Calu3 (cell line): ENCODE data around the gene ARHGAP21. TPM values are rescaled to one million over a fixed set of nuclear protein-coding genes. Genes with fewer than 3 reads are reported as not detected.
"Not testable (repeated sequence)": the region's sequence is repeated elsewhere in the genome, so short reads cannot be mapped to it uniquely, and the experiment has no call there.

Experiments used
- BruUV-seq: library from RNA; stranded (reverse); fragments of 400-500 nt; replicated peaks from 2 replicates; lab custom pipeline; 2021; lab: Mats Ljungman, UMichigan
- CTCF ChIA-PET: fragments of 300-600 bp; sonication (Branson Sonifier 250); formaldehyde crosslinking; loops from one replicate; lab custom pipeline; 2022; ENCODE audit warnings: antibody characterized with exemption; lab: Charles Lee
- DNase-seq: peaks from one replicate; pipeline ENCODE4 v3.0.0; 2022
- H3K27ac Mint-ChIP-seq: one replicate; pipeline ENCODE4 v1.8.0; 2022; ENCODE audit warnings: mixed read lengths; ENCODE audit not compliant: unreplicated experiment
- H3K27me3 Mint-ChIP-seq: one replicate; pipeline ENCODE4 v1.8.0; 2022; ENCODE audit warnings: mixed read lengths; ENCODE audit not compliant: unreplicated experiment
- H3K36me3 Mint-ChIP-seq: one replicate; pipeline ENCODE4 v1.8.0; 2022; ENCODE audit warnings: mild to moderate bottlenecking, moderate library complexity, mixed read lengths; ENCODE audit not compliant: insufficient read depth, unreplicated experiment
- H3K4me1 Mint-ChIP-seq: one replicate; pipeline ENCODE4 v1.8.0; 2022; ENCODE audit warnings: mild to moderate bottlenecking, low read depth, mixed read lengths; ENCODE audit not compliant: unreplicated experiment
- H3K4me3 Mint-ChIP-seq: one replicate; pipeline ENCODE4 v1.8.0; 2022; ENCODE audit warnings: mild to moderate bottlenecking, low read depth, moderate library complexity, mixed read lengths; ENCODE audit not compliant: unreplicated experiment
- H3K9me3 Mint-ChIP-seq: one replicate; pipeline ENCODE4 v1.8.0; 2022; ENCODE audit warnings: low read depth, mixed read lengths; ENCODE audit not compliant: unreplicated experiment
- intact Hi-C: fragments of 100-400 bp; cut with micrococcal nuclease; formaldehyde crosslinking; loops from one replicate; pipeline ENCODE4 v1.10.0; 2022; ENCODE audit not compliant: unreplicated experiment
- total RNA-seq: library from RNA; stranded (reverse); gene quantifications from 2 replicates; pipeline ENCODE4 v1.2.3, GENCODE V29; 2022
- TF ChIP-seq, protein P1 (sequence below): fragments of 200-600 bp; IDR thresholded peaks from one replicate; pipeline ENCODE4 v1.8.0; 2022; ENCODE audit warnings: antibody characterized with exemption; ENCODE audit not compliant: unreplicated experiment

ARHGAP21 gene
- total RNA-seq, 1 experiment from 2014 or later, result 67.5 TPM

DNA sequence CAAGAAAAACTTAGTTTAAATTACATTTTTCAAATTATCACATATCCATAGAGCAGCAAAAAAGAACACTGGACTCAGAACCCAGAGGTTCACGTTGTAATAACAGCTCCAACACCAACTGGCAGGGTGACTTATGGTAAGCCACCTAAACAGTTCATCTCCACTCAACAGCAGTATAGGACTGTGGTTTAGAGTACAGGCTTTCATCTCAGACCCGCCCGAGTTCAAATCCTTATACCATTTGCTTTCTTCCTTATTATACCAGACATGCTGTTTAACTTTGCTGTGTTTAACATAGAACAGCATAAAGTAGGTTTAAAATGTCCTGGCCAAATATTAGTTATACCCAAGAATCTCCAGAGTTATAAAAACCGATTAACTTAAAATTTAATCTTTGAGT lies 97.9 kb downstream of the ARHGAP21 start:
- Mint-ChIP-seq H3K36me3 (no peaks in the 10 kb centered on the region), H3K4me3 (no peak overlapping the region), H3K4me1 (no peaks in the 10 kb centered on the region), H3K27me3 (no peaks in the 10 kb centered on the region), H3K9me3 (no peaks in the 10 kb centered on the region), H3K27ac (no peak overlapping the region)
- no TSS peak for BruUV-seq
- intact Hi-C loops, result no loop called here
- CTCF ChIA-PET, result no interaction called here
- TF ChIP-seq, protein P1, sequence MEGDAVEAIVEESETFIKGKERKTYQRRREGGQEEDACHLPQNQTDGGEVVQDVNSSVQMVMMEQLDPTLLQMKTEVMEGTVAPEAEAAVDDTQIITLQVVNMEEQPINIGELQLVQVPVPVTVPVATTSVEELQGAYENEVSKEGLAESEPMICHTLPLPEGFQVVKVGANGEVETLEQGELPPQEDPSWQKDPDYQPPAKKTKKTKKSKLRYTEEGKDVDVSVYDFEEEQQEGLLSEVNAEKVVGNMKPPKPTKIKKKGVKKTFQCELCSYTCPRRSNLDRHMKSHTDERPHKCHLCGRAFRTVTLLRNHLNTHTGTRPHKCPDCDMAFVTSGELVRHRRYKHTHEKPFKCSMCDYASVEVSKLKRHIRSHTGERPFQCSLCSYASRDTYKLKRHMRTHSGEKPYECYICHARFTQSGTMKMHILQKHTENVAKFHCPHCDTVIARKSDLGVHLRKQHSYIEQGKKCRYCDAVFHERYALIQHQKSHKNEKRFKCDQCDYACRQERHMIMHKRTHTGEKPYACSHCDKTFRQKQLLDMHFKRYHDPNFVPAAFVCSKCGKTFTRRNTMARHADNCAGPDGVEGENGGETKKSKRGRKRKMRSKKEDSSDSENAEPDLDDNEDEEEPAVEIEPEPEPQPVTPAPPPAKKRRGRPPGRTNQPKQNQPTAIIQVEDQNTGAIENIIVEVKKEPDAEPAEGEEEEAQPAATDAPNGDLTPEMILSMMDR, result no peak
- no peak for DNase-seq

DNA sequence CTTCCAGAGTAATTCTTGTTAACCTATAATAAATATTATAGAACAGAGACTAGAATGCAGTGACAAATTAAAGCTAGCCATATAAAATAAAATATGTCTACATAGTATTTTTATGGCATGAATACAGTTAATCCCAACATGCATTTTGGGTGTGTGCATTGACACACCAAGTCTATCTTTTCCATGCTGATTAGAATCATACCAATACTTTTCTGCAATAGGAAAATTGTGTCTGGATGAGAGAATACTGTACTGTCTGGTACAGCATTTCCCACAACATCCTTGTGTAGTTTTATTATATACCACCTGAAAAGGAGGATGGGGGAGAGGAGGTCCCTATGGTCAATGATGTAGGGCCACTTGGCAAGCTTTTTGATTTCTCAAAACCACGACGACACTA lies 100.3 kb downstream of the ARHGAP21 start:
- H3K27me3 Mint-ChIP-seq, result no peaks in the 10 kb centered on the region
- H3K27ac Mint-ChIP-seq, result no peak overlapping the region
- intact Hi-C loops, result no loop called here
- CTCF ChIA-PET, result no interaction called here
- H3K4me3 Mint-ChIP-seq, result no peak overlapping the region
- no TSS peak for BruUV-seq
- no peak for DNase-seq
- no peaks in the 10 kb centered on the region for H3K36me3 Mint-ChIP-seq
- no peaks in the 10 kb centered on the region for H3K9me3 Mint-ChIP-seq
- TF ChIP-seq, protein P1, result no peak
- peaks cover 6% of the 10 kb centered on the region for H3K4me1 Mint-ChIP-seq

DNA sequence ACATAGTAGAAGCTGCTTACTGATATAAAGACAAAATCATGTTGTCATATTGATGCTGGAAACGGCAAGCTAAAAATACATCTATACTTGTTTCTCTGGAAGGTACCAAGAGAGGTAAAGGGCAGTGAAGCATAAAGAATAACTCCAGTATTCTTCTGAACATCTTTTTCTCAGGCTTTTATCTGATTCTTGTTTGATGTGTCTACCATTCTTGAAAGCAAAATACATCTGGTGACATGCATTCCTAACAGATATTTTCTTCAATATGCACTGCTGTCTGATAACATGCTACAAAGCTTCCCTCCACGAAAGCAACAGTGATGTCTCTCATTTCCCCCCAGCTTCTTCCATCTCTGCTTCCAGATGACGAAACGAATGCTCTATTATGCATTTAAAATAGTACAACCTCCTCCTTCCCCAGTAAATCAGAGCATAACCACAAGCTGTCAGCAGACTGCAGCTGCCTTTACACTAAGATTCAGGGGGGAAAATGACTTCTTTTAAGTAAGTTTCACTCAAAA lies 100.8 kb downstream of the ARHGAP21 start:
- BruUV-seq, result no TSS peak
- no peak for DNase-seq
- intact Hi-C loops, result no loop called here
- Mint-ChIP-seq H3K36me3 (no peaks in the 10 kb centered on the region), H3K9me3 (no peaks in the 10 kb centered on the region), H3K4me1 (peaks cover 11% of the 10 kb centered on the region), H3K4me3 (no peak overlapping the region), H3K27me3 (no peaks in the 10 kb centered on the region), H3K27ac (no peak overlapping the region)
- CTCF ChIA-PET, result no interaction called here
- TF ChIP-seq, protein P1, result no peak

DNA sequence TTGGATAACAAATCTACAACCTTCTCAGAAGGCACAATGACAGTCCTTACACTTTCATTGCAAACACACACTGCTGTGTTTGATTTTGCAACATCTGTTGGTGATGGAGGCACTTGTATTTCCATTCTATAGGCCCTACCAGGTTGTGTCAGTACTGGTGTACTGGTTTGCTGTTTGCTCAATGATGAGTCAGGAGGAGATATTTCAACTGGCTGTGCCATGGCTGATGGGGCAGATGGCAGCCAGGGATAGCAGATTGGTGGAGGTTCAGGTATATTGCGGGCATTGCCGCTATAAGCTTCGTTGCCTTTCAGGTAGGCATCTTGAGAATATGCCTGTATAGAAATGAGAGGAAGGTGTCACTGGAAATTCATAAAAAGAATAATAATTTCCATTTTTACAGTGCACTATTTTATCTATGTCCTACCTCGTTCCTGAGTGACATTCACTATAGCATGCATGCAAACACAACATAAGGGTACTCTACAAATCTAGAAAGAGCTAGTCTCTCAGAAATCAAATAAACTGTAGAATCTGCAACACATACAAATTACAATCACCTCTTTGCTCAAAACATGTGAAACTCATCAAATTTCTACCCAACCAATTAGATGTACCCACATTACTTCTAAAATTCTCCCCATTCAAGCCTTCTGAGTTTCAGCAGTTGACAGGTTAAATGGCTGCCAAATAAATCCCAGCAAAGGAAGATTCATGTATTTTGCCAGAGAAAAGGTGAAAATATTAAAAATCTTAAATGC lies 102.5 kb downstream of the ARHGAP21 start:
- H3K36me3 Mint-ChIP-seq, H3K4me3 Mint-ChIP-seq, DNase-seq, intact Hi-C loops, H3K27me3 Mint-ChIP-seq, H3K27ac Mint-ChIP-seq, BruUV-seq, CTCF ChIA-PET, H3K9me3 Mint-ChIP-seq: not testable (repeated sequence)
- peaks cover 12% of the 10 kb centered on the region for H3K4me1 Mint-ChIP-seq

DNA sequence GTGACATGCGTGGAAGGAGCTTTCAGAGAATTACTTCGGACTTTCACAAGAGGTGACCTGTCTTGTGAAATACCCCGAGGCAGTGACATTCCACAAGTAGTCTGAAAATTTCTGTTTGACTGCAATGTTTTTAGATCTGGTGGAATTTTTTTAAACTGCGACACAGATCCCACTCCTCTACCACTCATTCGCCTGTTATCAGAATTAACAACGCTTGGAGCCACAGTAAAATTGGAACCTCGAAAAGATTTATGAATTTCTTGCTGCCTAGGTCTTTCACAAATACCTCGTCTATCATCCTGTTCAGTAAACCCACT lies 103.7 kb downstream of the ARHGAP21 start:
- H3K36me3 Mint-ChIP-seq, H3K27ac Mint-ChIP-seq, DNase-seq, H3K27me3 Mint-ChIP-seq, BruUV-seq, CTCF ChIA-PET, H3K9me3 Mint-ChIP-seq, intact Hi-C loops, H3K4me3 Mint-ChIP-seq: not testable (repeated sequence)
- peaks cover 12% of the 10 kb centered on the region for H3K4me1 Mint-ChIP-seq

DNA sequence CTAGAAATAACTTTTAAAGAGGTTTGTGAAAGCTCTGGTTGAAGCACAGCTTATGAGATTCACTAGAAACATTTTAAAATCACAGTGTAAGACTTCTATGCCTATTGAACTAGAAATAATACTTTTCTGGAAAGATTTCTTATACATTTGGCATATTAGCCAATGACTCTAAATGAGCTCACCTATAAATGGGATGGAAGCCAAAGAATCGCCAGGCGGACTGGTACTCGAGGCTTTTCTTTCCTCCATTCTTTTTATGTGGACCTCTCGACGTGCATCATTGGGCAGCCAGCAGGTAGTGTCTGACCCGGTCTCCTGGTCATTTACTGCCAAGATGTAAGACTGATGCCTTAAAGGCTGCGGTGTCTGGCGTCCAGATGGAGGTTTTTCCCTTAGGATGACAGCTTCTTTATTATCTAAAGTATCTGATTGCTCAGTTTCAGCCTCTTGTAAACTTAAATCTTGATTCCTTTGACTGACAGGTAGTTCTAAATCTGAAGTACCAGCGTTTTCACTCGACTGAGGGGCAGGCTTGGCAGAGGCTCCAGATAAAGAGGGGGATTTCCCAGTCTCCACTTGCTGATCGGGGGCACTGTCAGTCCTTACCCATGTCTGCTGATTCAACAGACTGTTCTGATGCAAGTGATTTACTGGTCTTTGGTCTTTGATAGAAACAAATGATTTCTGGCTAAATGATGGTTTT lies 104.2 kb downstream of the ARHGAP21 start:
- H3K36me3 Mint-ChIP-seq, H3K27ac Mint-ChIP-seq, DNase-seq, H3K4me3 Mint-ChIP-seq, H3K27me3 Mint-ChIP-seq, H3K9me3 Mint-ChIP-seq, intact Hi-C loops: not testable (repeated sequence)
- H3K4me1 Mint-ChIP-seq, result peaks cover 12% of the 10 kb centered on the region
- BruUV-seq, result TSS peak; percentile 23
- CTCF ChIA-PET, result interaction anchor here (0.6 kb wide), 1 partner anchor 544 kb away, joined by 4 read pairs; no protein-coding TSS in a partner anchor
